Stromal cell of bone marrow (primary cell): ENCODE data around the gene CITED4.

Experiments used
- DNase-seq: peaks from one replicate; pipeline ENCODE4 v3.0.0-alpha.2; 2012; ENCODE audit warnings: low read depth

Gene CITED4

DNA sequence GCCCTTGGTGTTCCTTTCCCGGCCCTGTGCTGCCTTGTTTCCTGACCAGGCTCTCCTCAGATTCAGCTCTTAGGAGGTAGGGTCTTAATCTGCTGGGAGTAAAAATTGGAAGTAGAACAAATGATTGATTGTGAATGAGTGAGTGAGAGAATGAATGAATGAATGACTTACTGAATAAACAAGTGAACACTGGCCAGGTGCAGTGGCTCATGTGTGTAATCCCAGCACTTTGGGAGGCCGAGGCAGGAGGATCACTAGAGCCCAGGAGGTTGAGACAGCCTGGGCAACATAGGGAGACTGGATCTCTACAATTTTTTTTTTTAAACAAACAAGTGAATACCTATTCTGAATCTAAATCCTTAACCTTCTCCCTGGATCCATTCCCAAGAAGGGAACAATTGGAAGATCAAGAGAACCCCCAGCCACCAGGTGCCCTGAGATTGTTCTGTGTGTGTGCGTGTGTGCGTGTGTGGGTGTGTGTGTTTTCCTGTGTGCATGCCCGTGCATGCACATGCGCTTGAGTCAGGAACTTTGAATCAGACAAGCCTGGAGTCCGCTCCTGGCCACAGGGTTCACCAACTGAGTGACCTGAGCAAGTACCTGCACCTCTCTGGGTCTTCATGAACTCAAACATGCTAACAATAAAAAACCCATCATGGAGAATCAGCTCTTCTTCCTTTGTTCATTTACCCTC, 24.3 kb upstream of the CITED4 start:
- no peak for DNase-seq

DNA sequence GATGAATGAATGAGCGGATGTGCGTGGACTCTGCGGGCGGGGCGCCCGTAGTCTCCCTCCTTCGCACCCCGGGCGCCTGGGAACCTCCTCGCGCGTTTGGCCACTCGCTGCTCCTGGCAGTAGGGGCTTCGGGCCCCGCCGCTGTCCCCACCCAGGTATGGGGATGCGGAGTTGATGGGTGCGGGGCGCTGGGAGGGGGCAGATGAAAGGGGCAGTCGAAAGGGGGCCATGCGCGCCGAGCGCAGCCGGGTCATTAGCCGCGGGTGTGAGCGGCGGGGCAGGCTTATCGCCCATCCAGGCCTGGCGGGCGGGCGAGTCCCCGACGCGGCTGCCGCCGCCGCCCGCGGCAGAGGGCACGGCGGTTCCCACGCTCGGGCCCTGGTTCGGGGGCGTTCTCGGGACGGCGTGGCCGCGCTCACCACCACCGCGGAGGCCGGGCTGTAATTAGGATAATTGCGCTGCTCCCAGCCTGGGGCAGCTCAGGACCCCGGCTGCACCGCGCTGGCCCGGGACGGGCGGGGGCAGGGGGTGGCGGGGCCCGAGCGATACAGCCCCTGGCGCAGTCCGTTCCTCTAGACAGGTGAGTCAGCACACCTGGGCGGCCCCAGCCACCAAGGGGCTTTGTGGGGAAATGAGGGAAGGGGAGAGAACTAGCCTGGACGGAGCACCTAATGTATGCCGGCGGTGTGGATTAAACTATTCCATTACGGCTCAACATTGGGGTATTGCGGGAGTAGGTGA, 22.1 kb upstream of the CITED4 start:
- DNase-seq: no peak

DNA sequence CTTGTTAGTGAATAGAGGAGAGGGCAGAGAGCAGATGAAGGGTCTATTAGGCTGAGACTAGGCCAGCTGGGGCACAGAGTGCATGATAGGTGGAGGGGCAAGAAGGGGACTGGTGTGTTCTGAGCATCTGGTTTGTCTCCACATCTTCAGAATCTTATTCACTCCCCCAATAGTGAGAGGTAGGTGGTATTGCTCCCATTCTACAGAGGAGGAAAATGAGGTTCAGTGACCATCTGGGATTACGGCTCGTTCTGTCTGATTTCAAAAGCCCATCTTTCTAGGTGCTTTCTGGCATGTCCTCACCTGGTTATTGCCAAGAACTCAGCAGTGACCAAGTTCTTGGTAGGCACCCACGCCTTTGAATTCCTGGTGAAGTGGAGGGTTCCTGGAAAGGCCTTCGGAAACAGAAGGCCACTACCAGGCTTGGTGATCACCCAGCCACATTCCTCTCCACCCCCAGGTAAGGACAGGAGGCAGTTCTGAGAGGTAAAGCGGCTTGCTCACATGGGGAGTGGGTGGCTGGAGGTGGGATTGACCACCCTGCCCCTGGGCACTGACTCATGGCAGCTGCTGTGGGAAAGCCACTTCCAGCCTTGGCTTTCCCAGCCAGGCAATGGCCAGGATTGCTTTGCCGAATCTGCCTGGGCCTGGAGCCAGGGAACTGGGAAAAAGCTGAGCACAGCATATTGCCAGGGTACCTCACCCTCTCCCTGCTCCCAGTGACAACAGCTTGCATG, 18.8 kb upstream of the CITED4 start:
- no peak for DNase-seq

DNA sequence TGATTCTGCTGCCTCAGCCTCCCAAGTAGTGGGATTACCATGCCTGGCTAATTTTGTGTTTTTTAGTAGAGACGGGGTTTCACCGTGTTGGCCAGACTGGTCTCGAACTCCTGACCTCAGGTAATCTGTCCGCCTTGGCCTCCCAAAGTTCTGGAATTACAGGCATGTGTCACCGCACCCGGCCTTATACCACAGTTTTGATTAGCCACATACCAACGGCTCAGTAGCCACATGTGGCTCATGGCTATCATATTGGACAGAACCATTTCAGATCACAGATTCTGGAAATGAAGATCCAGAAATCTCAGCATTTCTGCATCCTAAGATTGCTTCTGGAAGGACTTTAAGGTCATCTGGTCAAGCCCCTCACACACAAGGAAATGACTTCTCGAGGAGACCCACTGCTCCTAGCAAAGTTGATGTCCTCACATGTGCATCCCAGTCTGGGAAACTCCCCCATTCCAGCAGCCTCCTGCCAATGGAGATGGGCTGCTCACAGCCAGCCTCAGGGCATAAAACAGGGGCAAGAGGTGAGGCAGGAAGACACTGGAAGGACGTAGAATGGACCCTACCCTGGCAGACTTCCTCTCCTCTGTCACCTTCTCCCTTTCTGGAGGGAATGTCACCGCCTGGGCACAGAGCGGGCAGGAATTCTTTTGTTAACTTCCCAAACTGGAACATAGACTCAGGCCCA, 17.5 kb upstream of the CITED4 start:
- no peak for DNase-seq

DNA sequence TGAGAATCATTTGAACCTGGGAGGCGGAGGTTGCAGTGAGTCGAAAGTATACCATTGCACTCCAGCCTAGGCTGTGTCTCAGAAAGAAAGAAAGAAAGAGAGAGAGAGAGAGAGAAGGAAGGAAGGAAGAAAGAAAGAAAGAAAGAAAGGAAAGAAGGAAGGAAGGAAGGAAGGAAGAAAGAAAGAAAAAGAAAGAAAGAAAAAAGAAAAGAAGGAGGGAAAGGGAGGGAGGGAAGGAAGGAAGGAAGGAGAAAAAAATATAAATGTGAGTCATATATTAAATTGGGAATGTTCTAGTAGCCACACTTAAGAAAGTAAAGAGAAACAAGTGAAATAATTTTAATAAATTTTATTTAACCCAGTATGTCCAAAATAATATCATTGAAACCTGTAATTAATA, 16.7 kb upstream of the CITED4 start:
- DNase-seq: no peak

DNA sequence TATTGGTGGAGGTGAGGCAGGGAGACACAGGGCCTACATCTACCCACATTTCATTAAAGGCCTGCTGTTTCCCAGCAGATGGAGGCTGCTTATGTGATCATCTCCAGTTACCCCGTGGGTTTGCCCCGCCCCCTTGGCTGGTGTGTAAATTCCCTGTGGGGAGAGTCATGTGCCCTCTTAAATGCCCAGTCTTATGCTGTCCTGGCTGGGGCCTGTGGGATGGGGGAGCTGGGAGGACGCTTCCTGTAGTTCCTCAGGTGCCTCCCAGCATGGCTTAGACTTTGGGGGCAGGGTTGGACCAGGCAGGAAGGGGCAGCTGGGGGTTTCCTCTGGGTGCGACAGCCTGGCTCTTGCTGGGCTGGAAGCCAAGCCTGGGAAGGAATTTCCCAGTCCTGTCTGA, 15.5 kb upstream of the CITED4 start:
- peak; percentile 90 for DNase-seq

DNA sequence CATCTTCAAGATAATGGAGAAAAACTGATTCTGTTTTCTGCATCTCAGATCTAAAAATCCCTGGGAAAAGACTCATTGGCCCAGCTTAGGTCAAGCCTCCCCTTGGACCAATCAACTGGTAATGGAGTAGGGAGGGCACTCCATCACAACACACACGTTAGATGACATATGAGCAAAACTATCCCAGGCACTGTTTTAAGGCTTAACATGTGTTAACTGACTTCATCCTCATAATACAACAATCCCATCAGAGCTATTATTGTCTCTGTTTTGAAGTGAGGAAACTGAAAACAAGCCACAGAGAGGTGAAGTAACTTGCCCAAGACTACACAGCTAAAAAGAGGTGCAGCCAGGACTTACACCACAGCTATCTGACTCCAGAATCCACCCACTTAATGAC, 14.7 kb upstream of the CITED4 start:
- no peak for DNase-seq

DNA sequence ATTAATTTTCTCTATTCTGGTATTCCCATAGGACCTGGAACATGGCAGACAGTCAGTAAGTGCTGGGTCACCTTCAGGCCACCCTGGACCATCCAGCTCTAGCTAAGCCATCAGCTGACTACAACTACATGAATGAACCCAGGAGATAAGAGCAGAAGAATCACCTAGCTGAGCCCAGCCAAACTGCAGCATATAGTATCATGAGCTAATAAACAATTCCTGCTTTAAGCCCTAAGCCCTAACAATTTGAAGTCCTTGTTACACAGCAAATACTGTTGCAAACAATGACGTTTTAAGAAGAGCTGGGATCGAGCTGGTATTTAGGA, 14.2 kb upstream of the CITED4 start:
- no peak for DNase-seq

DNA sequence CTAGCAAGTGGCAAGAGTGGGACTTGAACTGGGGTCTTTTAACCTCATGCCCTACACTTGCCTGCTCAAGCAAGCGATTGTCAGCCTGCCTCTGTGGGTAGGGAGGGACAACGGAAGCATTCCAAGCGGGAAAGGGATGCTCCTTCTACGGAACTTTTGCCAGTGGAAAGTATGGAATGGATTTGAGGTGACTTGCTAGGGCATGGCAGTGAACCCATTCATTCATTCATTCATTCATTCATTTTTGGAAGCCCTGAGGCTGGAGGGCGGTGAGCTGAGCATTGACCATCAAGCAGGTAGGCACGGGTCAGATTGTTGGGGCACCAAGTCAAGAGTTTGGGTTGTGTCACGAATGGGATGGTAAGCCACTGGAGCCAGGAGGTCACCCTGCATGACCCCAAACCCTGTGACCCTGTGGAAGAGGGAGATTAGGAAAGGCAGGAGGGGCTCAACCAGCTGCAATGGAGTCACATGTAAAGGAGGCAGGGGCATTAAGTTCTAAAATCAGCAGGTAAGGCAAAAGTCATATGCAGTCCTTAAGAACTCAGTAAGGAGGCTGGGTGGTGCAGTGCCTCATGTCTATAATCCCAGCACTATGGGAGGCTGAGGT, 11.8 kb upstream of the CITED4 start:
- DNase-seq: no peak

DNA sequence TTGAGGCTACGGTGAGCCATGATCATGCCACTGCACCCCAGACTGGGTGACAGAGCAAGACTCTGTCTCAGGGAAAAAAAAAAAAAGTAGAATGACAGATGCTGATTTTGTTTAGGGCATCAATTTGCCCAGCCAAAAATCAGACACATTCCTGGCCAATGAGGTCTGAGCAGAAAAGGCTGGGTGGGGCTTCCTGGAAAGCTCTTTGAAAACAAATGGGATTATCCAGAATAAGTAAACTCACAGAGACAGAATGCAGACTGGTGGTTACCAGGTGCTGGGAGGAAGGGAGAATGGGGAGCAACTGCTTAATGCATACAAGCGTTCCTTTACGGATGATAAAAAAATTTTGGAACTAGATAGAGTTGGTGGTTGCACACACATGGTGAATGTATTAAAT, 10.1 kb upstream of the CITED4 start:
- no peak for DNase-seq

DNA sequence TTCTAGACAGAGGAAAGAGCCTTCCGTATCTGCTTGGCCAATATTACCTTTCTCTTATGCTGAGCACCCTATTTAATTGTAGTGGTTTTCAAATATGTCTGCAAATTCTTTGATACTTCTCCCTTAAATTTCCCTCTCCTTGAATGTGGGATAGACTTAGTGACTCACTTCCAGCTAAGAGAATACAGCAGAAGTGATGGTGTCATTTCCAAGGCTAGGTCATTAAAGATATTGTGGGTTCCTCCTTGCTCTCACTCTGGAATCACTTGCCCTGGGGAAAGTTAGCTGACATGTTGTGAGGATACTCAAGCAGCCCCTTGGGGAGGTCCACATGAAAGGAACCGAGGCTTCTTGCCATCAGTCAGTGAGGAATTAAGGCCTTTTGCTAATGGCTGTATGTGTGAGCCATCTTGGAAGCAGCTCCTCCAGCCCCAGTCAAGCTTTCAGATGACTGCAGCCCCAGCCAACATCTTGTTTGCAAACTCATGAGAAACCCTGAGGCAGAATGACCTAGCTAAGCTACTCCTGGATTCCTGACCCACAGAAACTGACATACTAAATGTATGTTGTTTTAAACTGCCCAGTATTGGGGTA, 8.1 kb upstream of the CITED4 start:
- no peak for DNase-seq

DNA sequence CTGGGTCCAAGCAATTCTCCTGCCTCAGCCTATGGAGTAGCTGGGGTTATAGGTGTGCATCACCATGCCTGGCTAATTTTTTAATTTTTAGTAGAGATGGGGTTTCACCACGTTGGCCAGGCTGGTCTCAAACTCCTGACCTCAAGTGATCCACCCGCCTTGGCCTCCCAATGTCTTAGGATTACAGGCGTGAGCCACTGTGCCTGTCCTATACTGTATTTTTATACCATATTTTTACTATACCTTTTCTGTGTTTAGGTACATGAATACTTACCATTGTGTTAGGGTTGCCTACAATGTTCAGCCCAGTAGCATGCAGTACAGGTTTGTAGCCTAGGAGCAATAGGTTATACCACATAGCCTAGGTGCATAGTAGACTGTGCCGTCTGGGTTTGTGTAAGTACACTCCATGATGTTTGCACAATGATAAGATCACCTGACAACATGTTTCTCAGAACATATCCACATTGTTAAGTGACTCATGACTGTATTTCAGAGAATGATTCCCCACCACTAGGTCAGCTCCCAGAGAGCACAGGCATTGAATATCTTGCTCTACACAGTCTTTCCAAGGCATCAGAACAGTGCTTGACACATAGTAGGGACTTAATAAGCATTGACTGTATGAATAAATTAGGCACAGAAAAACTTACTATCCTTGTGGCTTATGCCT, 6.0 kb upstream of the CITED4 start:
- DNase-seq: peak; percentile 28

DNA sequence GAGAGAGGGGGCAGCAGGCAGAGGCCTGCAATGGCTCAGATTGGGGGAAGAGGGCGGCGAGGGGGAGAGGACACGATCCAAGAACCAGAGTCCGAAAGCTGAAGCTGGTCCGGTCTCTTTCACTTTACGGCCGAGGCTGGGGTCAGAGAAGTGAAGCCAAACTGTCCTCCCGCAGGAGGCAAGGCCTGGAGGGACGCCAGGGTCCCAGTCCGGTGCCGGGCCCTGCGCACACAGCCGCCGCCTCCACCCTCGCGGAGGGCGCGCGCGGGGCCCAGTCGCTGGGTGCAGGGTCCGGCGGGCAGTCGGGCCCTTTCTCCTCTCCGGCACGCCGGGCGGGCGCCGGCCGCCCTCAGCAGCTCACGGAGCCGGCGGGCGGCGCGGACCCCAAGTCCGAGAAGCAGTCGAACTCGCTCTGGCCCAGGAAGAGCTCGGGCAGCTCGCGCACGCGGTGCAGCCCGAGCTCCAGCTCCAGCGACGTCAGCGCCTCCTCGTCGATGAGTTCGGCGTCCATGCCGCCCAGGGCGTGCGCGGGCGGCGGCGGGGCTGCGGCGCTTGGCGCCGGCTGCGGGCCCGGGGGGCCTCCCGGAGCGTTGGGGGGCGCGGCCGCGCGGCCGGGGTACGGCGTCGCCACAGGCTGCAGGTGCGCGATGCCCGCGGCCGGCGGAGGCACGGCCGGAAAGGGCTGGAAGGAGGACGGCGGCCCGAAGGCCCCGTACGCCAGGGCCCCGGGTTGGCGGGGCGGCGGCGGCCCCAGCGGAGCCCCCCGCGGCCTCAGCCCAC, 749 bp downstream of the CITED4 start:
- no peak for DNase-seq

DNA sequence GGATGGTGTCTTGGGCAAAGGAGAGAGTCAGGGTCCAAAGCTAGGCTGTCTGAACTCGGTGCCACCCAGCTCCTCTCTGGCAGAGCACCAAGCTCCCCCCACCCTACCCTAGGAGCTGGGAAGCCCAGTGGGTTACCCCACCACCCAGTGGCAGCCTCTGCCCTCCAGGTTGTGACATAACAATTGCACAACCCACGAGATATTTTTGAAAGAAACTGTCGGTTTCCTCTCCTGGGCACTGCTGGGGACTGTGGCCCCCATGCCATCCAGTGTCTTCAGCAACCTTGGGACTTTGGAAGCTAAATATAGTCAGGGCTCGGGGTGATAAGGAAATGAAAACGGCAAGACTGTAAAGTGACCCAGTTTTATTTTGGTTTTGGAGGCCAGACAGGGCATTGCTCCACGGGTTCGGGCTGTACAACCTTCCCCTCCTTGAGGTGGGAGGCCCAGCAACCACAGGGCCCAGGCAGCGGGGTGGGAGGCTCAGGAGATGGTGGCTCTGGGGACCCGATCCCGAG, 1.4 kb downstream of the CITED4 start:
- DNase-seq: no peak

DNA sequence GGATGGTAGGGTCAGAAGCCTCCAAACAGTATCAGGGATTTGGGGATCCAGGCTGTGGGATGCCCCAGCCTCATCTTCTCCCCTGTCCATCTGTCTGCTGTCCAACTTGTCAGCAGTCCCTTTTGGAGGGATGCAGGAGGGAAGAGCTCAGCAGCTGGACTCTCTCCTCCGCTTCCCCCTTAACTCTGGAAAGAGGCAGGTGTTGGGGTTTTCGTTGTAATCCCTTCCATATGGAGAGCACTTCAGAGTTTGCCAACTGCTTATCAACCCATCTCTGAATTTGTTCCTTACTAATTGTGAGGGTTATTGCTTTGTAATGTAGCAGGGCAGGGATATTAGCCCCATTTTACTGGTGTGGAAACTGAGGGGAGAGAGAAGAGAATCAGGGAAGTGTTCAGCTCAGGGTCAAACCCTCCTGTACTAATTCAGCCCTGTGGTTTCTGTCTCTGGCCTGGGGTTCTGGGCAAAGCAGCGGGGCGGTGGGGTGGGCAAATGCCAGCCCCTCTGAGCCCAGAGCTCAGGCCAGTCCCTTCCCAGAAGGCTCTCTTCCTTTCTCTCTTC, 3.2 kb downstream of the CITED4 start:
- DNase-seq: no peak

DNA sequence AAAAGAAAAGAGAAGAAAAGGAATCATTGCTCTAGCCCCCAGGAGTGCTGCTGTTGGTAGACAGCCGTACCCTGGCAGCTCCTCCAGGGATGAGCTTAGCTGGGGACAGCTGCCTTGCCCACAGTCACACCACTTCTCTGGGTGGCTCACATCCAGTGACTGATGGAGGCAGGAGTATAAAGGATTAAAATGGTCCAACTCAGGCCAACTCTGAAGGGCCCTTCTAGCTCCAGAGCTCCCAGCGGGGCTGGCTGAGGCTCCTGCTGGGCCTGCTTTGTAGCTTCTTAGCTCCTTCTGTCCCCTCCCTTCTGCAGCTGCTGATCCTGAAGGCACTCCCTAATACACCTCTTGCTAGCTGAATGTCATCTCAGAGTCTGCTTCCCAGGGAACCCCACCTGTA, 4.4 kb downstream of the CITED4 start:
- no peak for DNase-seq

DNA sequence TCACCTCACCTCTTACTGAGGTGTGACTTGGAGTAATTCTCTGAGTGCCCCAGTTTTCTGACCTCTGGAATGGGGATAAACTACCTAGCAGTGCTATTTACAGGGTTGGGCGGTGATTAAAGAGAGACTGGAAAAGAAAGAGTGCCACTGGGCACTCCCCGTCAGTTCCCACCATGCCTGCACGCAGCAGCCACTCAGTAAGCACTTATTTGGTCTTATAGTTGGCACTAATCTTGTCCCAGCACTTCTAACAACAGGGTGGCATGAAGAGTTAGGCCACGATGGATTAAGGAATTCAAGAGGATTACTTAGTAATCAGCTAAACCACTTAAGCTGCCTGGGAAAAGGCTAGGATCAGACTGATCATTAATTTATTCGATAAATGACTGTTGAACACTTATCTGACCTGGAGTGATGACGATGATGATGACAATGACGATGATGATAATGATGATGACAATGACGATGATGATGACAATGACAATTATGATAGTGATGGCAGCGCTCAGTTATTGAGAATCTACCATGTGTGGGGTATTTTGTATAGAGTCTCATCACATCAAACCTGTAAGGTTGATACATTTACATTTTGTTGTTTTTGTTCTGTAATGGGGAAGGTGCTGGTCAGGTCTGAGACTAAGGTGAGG, 5.4 kb downstream of the CITED4 start:
- no peak for DNase-seq

DNA sequence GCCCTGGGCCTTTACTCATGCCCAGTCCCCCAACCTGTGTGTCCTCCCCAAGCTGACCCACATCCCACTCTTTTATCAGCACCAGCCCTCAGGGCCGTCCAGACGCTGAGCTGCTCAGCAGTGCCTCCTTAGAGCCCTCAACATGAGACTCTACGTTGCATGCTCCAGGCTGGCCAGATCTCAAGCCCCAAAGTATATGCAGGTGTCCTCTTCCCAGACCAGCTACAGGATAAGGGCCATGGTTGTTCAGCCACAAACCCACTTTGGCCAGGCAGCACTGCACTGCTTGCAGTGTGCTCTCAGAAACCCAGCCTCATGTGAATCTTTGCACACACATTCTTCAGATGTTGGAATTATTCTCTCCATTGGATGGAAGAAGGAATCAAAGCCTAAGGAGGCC, 6.0 kb downstream of the CITED4 start:
- DNase-seq: no peak

DNA sequence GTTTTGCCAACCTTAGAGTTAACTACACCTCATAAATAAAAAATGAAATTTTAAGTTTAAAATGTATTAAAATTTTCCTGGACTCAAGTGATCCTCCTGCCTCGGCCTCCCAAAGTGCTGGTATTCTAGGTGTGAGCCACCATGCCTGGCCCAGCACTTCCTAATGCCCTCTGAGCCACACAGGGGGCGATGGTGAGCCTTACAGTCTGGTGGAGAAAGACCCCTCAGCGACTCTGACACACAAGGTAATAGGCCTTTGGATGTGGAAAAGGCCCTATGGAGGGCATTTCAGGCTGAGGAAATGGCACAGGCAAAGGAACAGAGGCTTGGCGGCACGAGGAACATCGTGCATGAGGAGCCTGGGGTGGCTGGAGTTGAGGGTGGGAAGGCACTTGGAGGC, 6.7 kb downstream of the CITED4 start:
- DNase-seq: no peak

DNA sequence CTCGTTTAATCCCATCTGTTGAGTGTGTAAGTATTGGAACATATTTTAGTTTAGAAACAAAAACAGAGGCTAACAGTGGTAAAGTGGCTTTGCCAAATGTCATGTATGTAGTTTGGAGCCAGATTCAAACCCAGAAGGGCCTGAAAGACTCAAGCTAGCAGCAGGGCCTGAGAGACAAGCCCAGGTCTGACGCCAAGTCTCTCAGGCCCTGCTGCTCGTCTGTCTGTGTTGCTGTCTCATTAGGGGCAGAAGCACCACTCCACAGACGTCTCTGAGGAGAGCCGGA, 8.3 kb downstream of the CITED4 start:
- DNase-seq: no peak
